Esophagus squamous epithelium (tissue), 5 donors: ENCODE measurements around the gene ORAI3. TPM values are rescaled to one million over a fixed set of nuclear protein-coding genes. Genes with fewer than 3 reads are reported as not detected.

Experiments used
- DNase-seq: peaks from one replicate; lab custom pipeline; 2025; lab: John Stamatoyannopoulos, UW
- H3K27ac ChIP-seq, 4 donors: fragments of 200-600 bp; sonication (generic); one replicate each; pipeline ENCODE4 v1.5.1; 2016 to 2019; ENCODE audit warnings: mild to moderate bottlenecking in 1 of 4
- H3K27me3 ChIP-seq, 4 donors: fragments of 200-600 bp; sonication (generic); 1 replicate in 3 of 4; 2 replicates in 1 of 4; pipeline versions ENCODE4 v1.5.1 to v1.6.0; 2017 to 2021; ENCODE audit warnings: antibody characterized with exemption in 1 of 4
- H3K36me3 ChIP-seq, 3 donors: fragments of 200-600 bp; sonication (generic); one replicate each; pipeline ENCODE4 v1.5.1; 2016 to 2019
- H3K4me1 ChIP-seq, 3 donors: fragments of 200-600 bp; sonication (generic); one replicate each; pipeline ENCODE4 v1.5.1; 2017 to 2019
- H3K4me3 ChIP-seq, 4 donors: fragments of 200-600 bp; sonication (generic); 1 replicate in 3 of 4; 2 replicates in 1 of 4; pipeline ENCODE4 v1.5.1; 2016 to 2019; ENCODE audit warnings: mild to moderate bottlenecking in 2 of 4, moderate library complexity in 1 of 4
- H3K9me3 ChIP-seq, 3 donors: fragments of 200-600 bp; sonication (generic); one replicate each; pipeline ENCODE4 v1.5.1; 2016 to 2019
- POLR2A ChIP-seq, 4 donors: fragments of 450-650 bp; IDR thresholded peaks; one replicate each; pipeline ENCODE4 v1.6.1; 2017; ENCODE audit warnings: antibody characterized with exemption in 4 of 4, mild to moderate bottlenecking in 4 of 4, moderate library complexity in 3 of 4
- WGBS, 2 donors: methylation state at CpG; one replicate each; pipeline ENCODE4 v1.1.5; 2018; 5-methylcytosine and 5-hydroxymethylcytosine counted together
- intact Hi-C: fragments of 100-400 bp; cut with DNase I; formaldehyde crosslinking; loops from one replicate; pipeline ENCODE4 v1.15.0; 2022
- total RNA-seq, 4 donors: library from RNA; depleted of rRNA; stranded (reverse); fragments of >200 nt; gene quantifications; one replicate each; pipeline ENCODE4 v1.1.0, GENCODE V29; 2016
- TF ChIP-seq, protein P1 (sequence below), 6 experiments: fragments of 450-650 bp in 4 of 6; fragments of 200-600 bp in 2 of 6; sonication (generic) in 2 of 6; IDR thresholded peaks; one replicate each; pipeline ENCODE4 v1.5.1; 2016 to 2019; ENCODE audit warnings: antibody characterized with exemption in 6 of 6, mild to moderate bottlenecking in 4 of 6, moderate library complexity in 4 of 6
- donor health status: DM: yes; HTN: yes; CAD: no.

The ORAI3 gene
- total RNA-seq, 4 donors from 2014 or later: 4.0 to 28.6 (median 18.0) TPM

DNA sequence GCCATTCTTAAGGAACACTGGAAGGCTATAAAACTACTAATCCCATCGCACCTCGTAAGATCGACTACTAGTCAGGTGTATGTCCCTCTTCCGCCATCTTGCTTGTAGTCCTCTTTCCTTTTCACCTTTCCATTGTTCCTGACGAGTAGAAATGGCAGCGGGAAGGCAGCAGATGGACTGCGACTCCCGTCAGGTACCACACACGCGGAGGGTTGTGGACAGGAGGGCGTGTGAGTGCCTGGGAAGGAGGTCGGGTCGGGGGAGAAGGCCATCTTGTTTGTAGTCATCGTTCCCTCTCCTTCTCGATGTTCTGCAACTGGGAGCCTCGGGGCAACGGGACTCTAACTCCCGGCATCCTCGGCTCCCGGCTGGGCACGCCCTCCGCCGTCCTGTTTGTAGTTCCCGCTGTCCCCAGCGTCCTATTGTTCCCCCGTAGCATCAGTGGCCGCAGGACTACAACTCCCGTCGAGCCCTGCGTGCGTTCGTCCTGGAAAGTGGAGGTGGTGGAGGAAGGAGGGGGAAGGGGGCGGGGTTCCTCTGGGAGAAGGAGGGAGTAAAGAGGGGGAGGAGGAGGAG lies 25.8 kb upstream of the ORAI3 start:
- Histone ChIP-seq H3K4me1 (peaks cover 18 to 57% (median 25%) of the 10 kb centered on the region in 3 donors), H3K36me3 (peaks cover 0 to 21% (median 0%) of the 10 kb centered on the region in 3 donors), H3K27me3 (no peaks in the 10 kb centered on the region), H3K4me3 (peak overlapping the region; percentile 74 to 87 (median 76)), H3K27ac (peak overlapping the region; percentile 88 to 99 (median 96)), H3K9me3 (no peaks in the 10 kb centered on the region)
- intact Hi-C loops: loop anchor here (5.0 kb wide), 1 partner anchor 81 kb away; no protein-coding TSS in a partner anchor
- TF ChIP-seq, protein P1, sequence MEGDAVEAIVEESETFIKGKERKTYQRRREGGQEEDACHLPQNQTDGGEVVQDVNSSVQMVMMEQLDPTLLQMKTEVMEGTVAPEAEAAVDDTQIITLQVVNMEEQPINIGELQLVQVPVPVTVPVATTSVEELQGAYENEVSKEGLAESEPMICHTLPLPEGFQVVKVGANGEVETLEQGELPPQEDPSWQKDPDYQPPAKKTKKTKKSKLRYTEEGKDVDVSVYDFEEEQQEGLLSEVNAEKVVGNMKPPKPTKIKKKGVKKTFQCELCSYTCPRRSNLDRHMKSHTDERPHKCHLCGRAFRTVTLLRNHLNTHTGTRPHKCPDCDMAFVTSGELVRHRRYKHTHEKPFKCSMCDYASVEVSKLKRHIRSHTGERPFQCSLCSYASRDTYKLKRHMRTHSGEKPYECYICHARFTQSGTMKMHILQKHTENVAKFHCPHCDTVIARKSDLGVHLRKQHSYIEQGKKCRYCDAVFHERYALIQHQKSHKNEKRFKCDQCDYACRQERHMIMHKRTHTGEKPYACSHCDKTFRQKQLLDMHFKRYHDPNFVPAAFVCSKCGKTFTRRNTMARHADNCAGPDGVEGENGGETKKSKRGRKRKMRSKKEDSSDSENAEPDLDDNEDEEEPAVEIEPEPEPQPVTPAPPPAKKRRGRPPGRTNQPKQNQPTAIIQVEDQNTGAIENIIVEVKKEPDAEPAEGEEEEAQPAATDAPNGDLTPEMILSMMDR (IDR thresholded peaks at IDR 0.05): no peak
- TF ChIP-seq POLR2A (IDR thresholded peaks at IDR 0.05): no peak
- peak; percentile 91 for DNase-seq
- 0% methylated on average over 5 of the region's 33 CpGs for WGBS, 2 donors

DNA sequence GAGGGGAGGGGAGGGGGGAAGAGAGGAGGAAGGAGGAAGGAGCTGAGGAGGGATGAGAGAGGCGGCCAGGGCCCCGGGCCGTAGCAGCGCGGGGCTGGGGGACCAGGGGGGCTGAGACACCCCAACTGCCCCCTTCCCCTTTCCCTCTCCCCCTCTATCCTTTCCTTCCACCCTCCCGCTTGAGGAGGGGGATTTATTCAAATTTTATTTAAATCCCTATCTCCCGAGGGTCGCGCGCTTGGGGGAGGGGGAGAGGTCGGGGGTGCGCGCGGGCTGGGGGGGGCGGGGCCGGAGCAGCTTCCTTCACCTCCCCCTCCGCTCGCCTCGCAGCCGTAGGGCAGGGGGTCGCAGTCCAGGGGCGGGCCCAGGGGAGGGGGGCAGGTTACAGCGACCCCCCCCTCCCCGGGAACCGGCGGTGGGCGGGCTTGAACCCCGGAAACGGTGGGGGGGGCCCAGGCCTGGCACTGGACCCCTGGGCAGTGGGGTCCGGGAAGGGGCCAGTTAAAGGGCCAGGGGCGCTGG lies 25.3 kb upstream of the ORAI3 start, which contains the start of gene FBXL19:
Gene FBXL19, plus strand, starts transcription at position 19 of the 522 bp plus-strand sequence. CDS start 2,183 bp downstream, outside the sequence.
- no peak for TF ChIP-seq POLR2A (IDR thresholded peaks at IDR 0.05)
- 0% methylated on average over 1 of the region's 31 CpGs; no CpG with 5 or more reads in 1 of the 2 donors for WGBS, 2 donors

DNA sequence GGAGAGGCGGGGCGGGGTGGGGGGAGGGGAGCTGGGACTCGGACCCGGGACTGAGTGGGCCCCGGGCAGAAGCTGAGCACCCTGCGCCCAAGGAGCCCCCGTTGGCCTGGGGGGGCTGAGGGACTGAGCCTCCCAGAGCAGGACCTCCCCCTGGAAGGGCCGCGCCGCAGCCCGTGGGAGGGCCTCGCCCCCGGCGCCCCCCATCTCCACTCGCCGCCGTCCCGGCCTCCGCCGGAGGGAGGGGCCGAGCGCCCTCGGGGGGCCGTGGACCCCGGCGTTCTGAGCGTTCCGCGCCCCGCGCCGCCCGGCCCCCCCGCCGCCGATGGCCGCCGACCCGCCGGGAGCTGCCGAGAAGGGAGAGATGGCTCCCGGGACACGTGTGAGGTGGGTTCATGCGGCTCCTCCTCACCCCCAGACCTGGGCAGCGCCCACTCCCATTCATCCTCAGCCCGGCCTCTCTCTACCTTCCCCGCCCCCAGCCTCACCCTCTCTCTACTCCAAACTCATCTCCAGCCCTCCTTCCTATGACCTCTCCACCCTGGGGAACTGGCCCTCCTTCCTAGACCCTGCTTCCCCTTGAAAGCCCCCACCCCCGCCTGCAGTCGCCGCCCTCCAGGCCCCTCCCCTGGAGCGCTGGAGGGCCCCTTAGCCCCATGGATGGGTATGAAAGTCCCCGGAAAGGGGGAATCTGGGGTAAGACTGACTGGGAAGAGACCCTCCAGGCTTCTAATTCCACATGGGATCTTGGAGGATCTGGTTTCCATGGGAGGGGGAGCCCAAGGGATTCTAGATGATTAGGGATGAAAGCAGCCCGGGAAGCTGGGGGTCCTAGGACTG lies 24.6 kb upstream of the ORAI3 start:
- intact Hi-C loops: loop anchor here (5.0 kb wide), 1 partner anchor 82 kb away; no protein-coding TSS in a partner anchor
- peaks cover 0 to 34% (median 0%) of the 10 kb centered on the region in 3 donors for H3K36me3 ChIP-seq
- WGBS, 2 donors: 1 to 8% methylated on average over 15 to 17 of the region's 53 CpGs
- H3K27ac ChIP-seq: peak overlapping the region; percentile 88 to 99 (median 96)
- no peak for TF ChIP-seq POLR2A (IDR thresholded peaks at IDR 0.05)
- TF ChIP-seq, protein P1 (IDR thresholded peaks at IDR 0.05): no peak
- peak overlapping the region; percentile 74 to 87 (median 76) for H3K4me3 ChIP-seq
- no peak for DNase-seq
- H3K27me3 ChIP-seq: no peaks in the 10 kb centered on the region
- H3K9me3 ChIP-seq: no peaks in the 10 kb centered on the region
- H3K4me1 ChIP-seq: peaks cover 22 to 66% (median 28%) of the 10 kb centered on the region in 3 donors

More for the DNA sequence above, 25.3 kb upstream of the ORAI3 start, which contains the start of gene FBXL19:
- H3K27me3 ChIP-seq: no peaks in the 10 kb centered on the region
- H3K36me3 ChIP-seq: peaks cover 0 to 27% (median 0%) of the 10 kb centered on the region in 3 donors
- peak within 1 kb of the TSS; percentile 74 to 87 (median 76) for H3K4me3 ChIP-seq
- H3K27ac ChIP-seq: peak within 1 kb of the TSS; percentile 88 to 99 (median 96)
- intact Hi-C loops: loop anchor here (5.0 kb wide), 1 partner anchor 81 kb away; no protein-coding TSS in a partner anchor
- H3K4me1 ChIP-seq: peaks cover 22 to 62% (median 28%) of the 10 kb centered on the region in 3 donors
- no peaks in the 10 kb centered on the region for H3K9me3 ChIP-seq
- DNase-seq: no peak

DNA sequence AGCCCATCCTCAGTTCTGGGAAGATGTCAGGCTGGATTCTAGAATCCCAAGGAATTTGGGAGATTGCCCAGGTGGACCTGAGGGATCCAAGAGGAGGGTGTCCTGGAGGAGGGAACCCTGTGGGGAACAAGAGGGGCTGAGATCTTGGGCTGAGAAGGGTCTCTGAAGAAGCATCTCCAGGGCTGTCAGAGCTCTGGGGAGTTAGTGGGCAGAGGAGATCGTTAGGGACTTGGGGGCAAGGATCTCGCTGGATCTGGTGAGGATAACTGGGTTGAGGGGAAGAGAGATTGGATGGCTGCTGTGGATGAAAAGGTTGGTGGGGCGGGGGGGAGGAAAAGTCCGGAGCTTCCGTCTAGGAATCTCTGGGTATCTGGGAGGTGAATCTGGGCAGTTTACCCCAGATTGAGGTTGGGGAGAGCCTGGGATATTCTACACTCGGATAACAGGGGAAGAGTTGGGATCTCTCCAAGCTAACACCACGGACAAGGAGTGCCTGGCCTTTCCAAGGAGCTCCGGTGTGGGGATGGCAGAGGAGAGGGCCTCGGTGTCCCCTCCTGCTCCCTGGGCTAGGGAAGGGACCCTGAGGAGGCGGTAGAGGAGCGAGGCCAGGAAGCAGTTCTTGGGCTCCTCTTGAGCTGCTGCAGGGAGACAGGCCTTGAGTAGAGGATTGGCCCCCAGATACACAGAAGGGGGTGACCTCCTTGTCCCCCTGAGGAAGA lies 23.8 kb upstream of the ORAI3 start:
- Histone ChIP-seq H3K27me3 (no peaks in the 10 kb centered on the region), H3K4me3 (peak overlapping the region; percentile 74 to 87 (median 76)), H3K4me1 (peaks cover 22 to 66% (median 28%) of the 10 kb centered on the region in 3 donors), H3K36me3 (peaks cover 0 to 42% (median 5%) of the 10 kb centered on the region in 3 donors), H3K9me3 (no peaks in the 10 kb centered on the region), H3K27ac (peak overlapping the region in 3 of 4 donors; percentile 95 to 99 (median 96))
- intact Hi-C loops: loop anchor here (5.0 kb wide), 1 partner anchor 83 kb away; no protein-coding TSS in a partner anchor
- DNase-seq: no peak
- 54 to 69% methylated on average over 8 to 10 of the region's 11 CpGs for WGBS, 2 donors
- TF ChIP-seq, protein P1 (IDR thresholded peaks at IDR 0.05): no peak
- TF ChIP-seq POLR2A (IDR thresholded peaks at IDR 0.05): no peak

DNA sequence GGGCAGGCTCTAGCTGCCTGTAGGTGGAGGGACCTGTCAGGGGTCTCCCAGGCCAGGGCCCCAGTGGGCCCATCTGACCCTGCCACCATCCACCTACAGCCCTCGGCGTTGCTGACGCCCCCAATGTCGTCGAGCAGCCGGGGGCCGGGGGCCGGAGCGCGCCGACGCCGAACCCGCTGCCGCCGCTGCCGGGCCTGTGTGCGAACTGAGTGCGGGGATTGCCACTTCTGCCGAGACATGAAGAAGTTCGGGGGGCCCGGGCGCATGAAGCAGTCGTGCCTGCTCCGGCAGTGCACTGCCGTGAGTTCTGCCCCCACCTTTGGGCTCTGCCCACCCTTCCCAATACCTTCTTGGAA lies 23.3 kb upstream of the ORAI3 start:
- TF ChIP-seq, protein P1 (IDR thresholded peaks at IDR 0.05): no peak
- no peak for TF ChIP-seq POLR2A (IDR thresholded peaks at IDR 0.05)
- H3K27ac ChIP-seq: no peak overlapping the region
- no peak overlapping the region for H3K4me3 ChIP-seq
- H3K27me3 ChIP-seq: no peaks in the 10 kb centered on the region
- intact Hi-C loops: no loop called here
- H3K4me1 ChIP-seq: peaks cover 22 to 66% (median 28%) of the 10 kb centered on the region in 3 donors
- H3K36me3 ChIP-seq: peaks cover 0 to 47% (median 11%) of the 10 kb centered on the region in 3 donors
- no peaks in the 10 kb centered on the region for H3K9me3 ChIP-seq
- WGBS, 2 donors: 74 to 78% methylated on average over 3 to 7 of the region's 26 CpGs
- no peak for DNase-seq
